Right lobe of liver (tissue), 4 donors: ENCODE measurements around the gene ASAP3.

Experiments
- POLR2A ChIP-seq: fragments of 450-650 bp; IDR thresholded peaks from one replicate; pipeline ENCODE4 v1.6.1; 2017; ENCODE audit warnings: antibody characterized with exemption, mild to moderate bottlenecking
- TF ChIP-seq, protein P1 (sequence below), 4 donors: fragments of 200-600 bp in 3 of 4; fragments of 450-650 bp in 1 of 4; IDR thresholded peaks; one replicate each; pipeline versions ENCODE4 v1.5.1 to v1.8.0; 2016 to 2022; ENCODE audit warnings: antibody characterized with exemption in 4 of 4, mild to moderate bottlenecking in 2 of 4
- donor health status: DM: no; HTN: no; CAD: no.
- donor health status: DM: no; HTN: no; CAD: no.
- donor health status: DM: no; HTN: yes; CAD: no.

DNA sequence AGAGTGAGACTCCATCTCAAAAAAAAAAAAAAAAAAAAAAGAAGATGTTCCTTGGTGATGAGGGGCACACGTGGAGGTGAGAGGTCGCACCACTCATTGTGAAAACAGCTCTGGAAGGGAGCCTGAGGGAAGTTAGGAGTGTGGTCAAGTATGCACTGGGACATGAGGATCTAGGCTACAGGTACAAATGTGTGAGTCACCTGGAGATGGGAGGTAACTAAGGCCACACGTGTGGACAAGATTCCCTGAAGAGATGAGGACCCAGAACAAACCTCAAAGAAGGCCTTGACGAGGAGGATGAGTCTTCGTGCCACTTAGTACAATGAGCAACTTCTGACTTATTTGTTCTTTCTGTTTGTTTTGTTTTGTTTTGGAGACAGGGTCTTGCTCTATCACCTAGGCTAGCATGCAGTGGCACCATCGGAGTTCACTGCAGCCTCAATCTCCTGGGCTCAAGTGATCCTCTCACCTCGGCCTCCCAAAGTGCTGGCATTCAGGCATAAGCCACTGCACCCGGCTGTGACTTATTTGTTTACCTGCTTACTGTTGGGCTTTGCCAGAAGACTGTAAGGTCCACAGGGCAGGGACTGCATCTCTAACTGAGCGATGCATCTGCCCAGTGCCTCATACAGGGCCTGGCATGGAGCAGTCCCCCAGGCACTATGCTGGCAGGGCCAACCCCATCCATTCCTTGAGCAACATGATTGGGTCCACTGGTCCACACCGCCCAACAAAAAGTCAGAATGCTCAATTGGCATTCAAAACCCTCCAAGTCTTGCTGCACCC lies 6.4 kb downstream of the ASAP3 start:
- TF ChIP-seq, protein P1, sequence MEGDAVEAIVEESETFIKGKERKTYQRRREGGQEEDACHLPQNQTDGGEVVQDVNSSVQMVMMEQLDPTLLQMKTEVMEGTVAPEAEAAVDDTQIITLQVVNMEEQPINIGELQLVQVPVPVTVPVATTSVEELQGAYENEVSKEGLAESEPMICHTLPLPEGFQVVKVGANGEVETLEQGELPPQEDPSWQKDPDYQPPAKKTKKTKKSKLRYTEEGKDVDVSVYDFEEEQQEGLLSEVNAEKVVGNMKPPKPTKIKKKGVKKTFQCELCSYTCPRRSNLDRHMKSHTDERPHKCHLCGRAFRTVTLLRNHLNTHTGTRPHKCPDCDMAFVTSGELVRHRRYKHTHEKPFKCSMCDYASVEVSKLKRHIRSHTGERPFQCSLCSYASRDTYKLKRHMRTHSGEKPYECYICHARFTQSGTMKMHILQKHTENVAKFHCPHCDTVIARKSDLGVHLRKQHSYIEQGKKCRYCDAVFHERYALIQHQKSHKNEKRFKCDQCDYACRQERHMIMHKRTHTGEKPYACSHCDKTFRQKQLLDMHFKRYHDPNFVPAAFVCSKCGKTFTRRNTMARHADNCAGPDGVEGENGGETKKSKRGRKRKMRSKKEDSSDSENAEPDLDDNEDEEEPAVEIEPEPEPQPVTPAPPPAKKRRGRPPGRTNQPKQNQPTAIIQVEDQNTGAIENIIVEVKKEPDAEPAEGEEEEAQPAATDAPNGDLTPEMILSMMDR (IDR thresholded peaks at IDR 0.05): no peak
- no peak for TF ChIP-seq POLR2A
